PFSK-1 (cell line): ENCODE data around the gene CAMTA1.

ENCODE experiments used
- FOXP2 ChIP-seq: optimal IDR thresholded peaks from 2 replicates; pipeline ENCODE3; 2011; ENCODE audit warnings: borderline replicate concordance, control low read depth, inconsistent platforms; ENCODE audit not compliant: insufficient read depth; ENCODE audit errors: extremely low read length, extremely low read depth
- POLR2AphosphoS5 ChIP-seq: IDR thresholded peaks from 2 replicates; pipeline ENCODE4 v1.6.1; 2012; ENCODE audit warnings: low read depth, mild to moderate bottlenecking, control low read depth, low read length, moderate library complexity
- SIN3A ChIP-seq: IDR thresholded peaks from 2 replicates; pipeline ENCODE4 v1.6.1; 2012; ENCODE audit warnings: mild to moderate bottlenecking, low read length, moderate library complexity, borderline replicate concordance; ENCODE audit not compliant: insufficient read depth
- TAF1 ChIP-seq: IDR thresholded peaks from 2 replicates; pipeline ENCODE4 v1.6.1; 2012; ENCODE audit warnings: low read length, control low read depth, borderline replicate concordance; ENCODE audit not compliant: insufficient read depth
- TF ChIP-seq, protein P1 (sequence below), 2 experiments: IDR thresholded peaks; 2 replicates each; pipeline versions ENCODE4 v1.6.1 to v1.8.0; 2011 to 2012; ENCODE audit warnings: low read depth in 2 of 2, low read length in 2 of 2, control low read depth in 1 of 2, inconsistent platforms in 1 of 2, mild to moderate bottlenecking in 1 of 2, moderate library complexity in 1 of 2; ENCODE audit not compliant: insufficient read depth in 1 of 2

The CAMTA1 gene

DNA sequence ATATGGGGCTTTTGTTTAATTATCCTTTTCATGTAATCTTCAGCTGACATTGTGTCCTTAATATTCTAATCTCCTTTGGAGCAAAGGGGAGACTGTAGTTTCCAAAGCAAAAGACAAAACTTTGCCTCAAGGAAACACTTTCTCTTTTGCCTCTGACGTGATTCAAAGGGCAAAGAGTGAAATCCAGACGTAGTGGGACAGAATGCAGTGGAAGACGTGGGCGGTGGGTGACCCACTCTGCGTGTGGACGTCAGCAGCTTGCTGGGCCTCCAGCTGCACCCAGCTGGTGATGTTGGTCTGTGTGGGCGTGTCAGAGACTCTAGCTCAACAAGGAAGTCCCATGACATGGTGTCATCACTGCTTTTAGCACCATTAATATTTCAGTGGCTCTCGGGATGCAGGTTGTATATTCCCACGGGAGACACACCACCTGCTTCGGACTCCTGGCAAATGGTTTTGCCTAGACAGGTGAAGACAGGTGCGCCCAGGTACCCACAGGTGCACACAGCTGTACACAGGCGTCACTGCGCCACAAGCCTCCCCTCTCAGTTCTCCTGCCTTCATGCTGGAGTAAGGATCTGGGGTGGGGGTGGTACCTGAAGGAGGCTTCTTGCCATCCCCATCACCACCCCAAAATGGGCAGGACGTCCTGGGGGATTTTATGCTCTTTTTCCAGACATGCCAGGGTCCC is 693.7 kb downstream of the CAMTA1 start:
- no peak for TF ChIP-seq POLR2AphosphoS5
- TF ChIP-seq SIN3A = no peak
- no peak for TF ChIP-seq FOXP2
- TF ChIP-seq, protein P1, sequence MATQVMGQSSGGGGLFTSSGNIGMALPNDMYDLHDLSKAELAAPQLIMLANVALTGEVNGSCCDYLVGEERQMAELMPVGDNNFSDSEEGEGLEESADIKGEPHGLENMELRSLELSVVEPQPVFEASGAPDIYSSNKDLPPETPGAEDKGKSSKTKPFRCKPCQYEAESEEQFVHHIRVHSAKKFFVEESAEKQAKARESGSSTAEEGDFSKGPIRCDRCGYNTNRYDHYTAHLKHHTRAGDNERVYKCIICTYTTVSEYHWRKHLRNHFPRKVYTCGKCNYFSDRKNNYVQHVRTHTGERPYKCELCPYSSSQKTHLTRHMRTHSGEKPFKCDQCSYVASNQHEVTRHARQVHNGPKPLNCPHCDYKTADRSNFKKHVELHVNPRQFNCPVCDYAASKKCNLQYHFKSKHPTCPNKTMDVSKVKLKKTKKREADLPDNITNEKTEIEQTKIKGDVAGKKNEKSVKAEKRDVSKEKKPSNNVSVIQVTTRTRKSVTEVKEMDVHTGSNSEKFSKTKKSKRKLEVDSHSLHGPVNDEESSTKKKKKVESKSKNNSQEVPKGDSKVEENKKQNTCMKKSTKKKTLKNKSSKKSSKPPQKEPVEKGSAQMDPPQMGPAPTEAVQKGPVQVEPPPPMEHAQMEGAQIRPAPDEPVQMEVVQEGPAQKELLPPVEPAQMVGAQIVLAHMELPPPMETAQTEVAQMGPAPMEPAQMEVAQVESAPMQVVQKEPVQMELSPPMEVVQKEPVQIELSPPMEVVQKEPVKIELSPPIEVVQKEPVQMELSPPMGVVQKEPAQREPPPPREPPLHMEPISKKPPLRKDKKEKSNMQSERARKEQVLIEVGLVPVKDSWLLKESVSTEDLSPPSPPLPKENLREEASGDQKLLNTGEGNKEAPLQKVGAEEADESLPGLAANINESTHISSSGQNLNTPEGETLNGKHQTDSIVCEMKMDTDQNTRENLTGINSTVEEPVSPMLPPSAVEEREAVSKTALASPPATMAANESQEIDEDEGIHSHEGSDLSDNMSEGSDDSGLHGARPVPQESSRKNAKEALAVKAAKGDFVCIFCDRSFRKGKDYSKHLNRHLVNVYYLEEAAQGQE (IDR thresholded peaks at IDR 0.05; ENCODE audit: insufficient read depth in 1 of 2, low read depth in 2 of 2, low read length in 2 of 2) = no peak
- TF ChIP-seq TAF1 = no peak

DNA sequence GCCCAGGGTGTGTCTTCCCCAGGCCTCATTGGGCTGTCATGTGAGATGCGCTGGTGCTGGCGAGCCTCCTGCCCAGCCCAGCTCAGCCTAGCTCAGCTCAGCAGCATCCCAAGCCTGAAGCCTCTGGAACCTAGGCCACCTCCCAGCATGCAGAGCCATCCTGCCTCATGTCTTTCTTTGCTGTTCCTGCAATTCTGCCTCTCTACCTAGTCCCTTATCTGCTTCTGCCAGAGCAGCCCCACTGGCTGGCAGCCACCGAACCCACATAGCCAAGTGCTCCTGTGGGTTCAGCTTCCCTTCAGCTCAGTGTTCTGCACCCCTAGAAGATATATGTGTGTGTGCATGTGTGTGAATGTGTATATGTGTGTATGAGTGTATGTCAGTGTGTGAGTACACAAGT is 694.3 kb downstream of the CAMTA1 start:
- TF ChIP-seq POLR2AphosphoS5 = no peak
- no peak for TF ChIP-seq SIN3A
- TF ChIP-seq TAF1 = no peak
- TF ChIP-seq, protein P1 (IDR thresholded peaks at IDR 0.05; ENCODE audit: insufficient read depth in 1 of 2, low read depth in 2 of 2, low read length in 2 of 2) = no peak
- TF ChIP-seq FOXP2 = no peak

DNA sequence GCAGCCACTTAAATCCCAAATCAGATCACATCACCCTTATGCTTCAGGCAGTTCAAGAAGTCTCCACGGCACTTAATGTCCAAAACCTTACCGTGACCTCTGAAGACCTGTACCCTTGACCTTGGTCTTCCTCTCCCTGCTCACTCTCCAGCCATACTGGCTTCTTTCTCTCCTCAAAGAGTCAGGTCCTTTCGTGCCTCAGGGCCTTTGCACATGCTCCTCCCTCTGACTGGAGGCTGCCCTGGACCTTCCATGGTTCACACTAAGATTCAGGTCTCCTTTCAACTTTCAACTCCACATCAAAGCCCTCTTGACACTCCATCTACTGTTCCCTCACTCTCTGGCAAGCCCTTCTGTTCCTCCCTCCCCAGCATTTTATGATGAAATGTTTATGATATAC is 695.9 kb downstream of the CAMTA1 start:
- TF ChIP-seq POLR2AphosphoS5 (no peak), SIN3A (no peak)

DNA sequence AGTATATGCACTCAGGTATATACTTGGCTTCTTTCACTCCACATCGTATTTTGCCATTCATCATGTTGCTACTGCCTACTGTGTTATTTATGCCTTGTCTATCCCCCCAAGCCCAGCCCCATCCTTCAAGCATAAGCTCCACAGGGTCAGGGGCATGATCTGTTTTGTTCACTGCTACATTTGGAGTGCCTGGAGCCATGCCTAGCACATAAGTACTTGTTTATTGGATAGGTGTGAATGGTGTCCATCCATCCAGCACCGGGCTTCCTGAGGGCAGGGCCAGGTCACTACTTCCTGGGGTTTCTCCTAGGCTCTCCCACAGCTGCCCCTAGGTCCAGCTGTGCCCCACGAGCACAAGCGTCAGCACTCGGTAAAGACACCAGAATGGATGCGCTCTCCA is 696.8 kb downstream of the CAMTA1 start:
- TF ChIP-seq, protein P1 (IDR thresholded peaks at IDR 0.05; ENCODE audit: insufficient read depth in 1 of 2, low read depth in 2 of 2, low read length in 2 of 2) = no peak
- no peak for TF ChIP-seq FOXP2
- TF ChIP-seq SIN3A = no peak
- TF ChIP-seq TAF1 = no peak
- no peak for TF ChIP-seq POLR2AphosphoS5

DNA sequence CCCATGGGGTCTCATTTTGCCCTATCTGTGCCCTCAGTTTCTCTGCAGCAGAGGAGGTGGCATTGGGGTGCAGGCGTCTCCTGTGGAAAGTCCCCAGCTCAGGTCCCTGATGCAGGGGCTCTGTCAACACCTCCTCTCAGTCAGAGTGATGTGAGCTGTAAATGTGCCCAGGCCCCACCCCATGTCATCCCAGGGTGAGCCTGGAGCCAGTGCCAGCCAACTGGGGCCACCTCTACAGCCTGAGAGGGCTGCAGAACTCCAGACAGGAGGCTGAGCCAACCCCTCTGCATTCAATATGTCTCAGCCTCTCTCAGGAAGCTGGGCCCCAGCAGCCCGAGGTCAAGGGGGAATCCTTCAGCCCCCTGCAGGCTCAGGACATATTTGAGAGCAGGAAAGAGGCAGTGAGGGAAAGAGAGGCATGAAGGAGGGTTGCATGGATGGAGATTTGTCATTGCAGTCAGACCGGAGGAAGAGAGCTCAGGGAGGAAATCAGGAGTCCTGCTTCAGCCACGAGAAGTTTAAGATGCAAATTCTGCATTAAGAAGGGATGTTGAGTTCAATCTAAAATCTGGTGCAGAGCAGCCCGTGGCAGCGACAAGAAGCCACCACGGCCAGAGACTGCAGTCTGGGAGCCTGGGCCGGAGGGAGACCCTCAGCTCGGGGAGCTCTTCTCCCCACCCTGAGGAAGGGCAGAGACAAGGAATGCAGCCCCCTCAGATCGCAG is 697.7 kb downstream of the CAMTA1 start:
- TF ChIP-seq FOXP2 = no peak
- TF ChIP-seq POLR2AphosphoS5 = no peak
- TF ChIP-seq SIN3A = no peak
- TF ChIP-seq, protein P1 (IDR thresholded peaks at IDR 0.05; ENCODE audit: insufficient read depth in 1 of 2, low read depth in 2 of 2, low read length in 2 of 2) = no peak
- no peak for TF ChIP-seq TAF1
